SU-DHL-6 (cell line): ENCODE data around the gene PTPRG.

ENCODE experiments used
- H2AFZ ChIP-seq: fragments of 200-600 bp; sonication (generic); 2 replicates; pipeline ENCODE4 v1.6.1; 2014; ENCODE audit warnings: low read depth, mild to moderate bottlenecking, moderate library complexity, mixed read lengths, antibody characterized with exemption, low read length; ENCODE audit not compliant: severe bottlenecking
- H3F3A ChIP-seq: fragments of 200-600 bp; shearing (Covaris generic); 2 replicates; pipeline ENCODE4 v1.6.0; 2016; ENCODE audit warnings: antibody characterized with exemption, mild to moderate bottlenecking; ENCODE audit not compliant: insufficient read depth
- H3K27ac ChIP-seq: fragments of 200-600 bp; sonication (generic); 2 replicates; pipeline ENCODE4 v1.5.1; 2016; ENCODE audit warnings: low read depth, mild to moderate bottlenecking, low read length, moderate library complexity, mixed read lengths
- H3K27me3 ChIP-seq: fragments of 200-600 bp; sonication (generic), shearing (Covaris generic); 2 replicates; pipeline ENCODE4 v1.6.0; 2014; ENCODE audit warnings: mild to moderate bottlenecking, low read length
- H3K36me3 ChIP-seq: fragments of 200-600 bp; sonication (generic); 2 replicates; pipeline ENCODE4 v1.6.1; 2014; ENCODE audit warnings: mild to moderate bottlenecking, low read length, mixed read lengths
- H3K4me2 ChIP-seq: fragments of 300-600, 200-600 bp; shearing (Covaris generic), sonication (generic); 2 replicates; pipeline ENCODE4 v1.6.0; 2014; ENCODE audit warnings: low read length, low read depth, mild to moderate bottlenecking; ENCODE audit not compliant: poor library complexity, severe bottlenecking
- H3K4me3 ChIP-seq: fragments of 200-600 bp; sonication (generic); 2 replicates; pipeline ENCODE4 v1.5.1; 2014; ENCODE audit warnings: antibody characterized with exemption, low read length, mild to moderate bottlenecking, mixed read lengths; ENCODE audit not compliant: insufficient read depth, poor library complexity, severe bottlenecking
- H3K79me2 ChIP-seq: fragments of 200-600 bp; sonication (generic); 2 replicates; pipeline ENCODE4 v1.6.1; 2014; ENCODE audit warnings: mild to moderate bottlenecking, low read length, moderate library complexity; ENCODE audit not compliant: insufficient read depth
- H3K9ac ChIP-seq: fragments of 200-600 bp; sonication (generic); 2 replicates; pipeline ENCODE4 v1.7.0; 2014; ENCODE audit warnings: mild to moderate bottlenecking, low read length
- H3K9me2 ChIP-seq: fragments of 200-600 bp; sonication (generic); replicated peaks from 2 replicates; pipeline ENCODE4 v1.6.1; 2014; ENCODE audit warnings: low read length; ENCODE audit not compliant: insufficient read depth
- H3K9me3 ChIP-seq: fragments of 200-600 bp; sonication (generic); 2 replicates; pipeline ENCODE4 v1.6.1; 2014; ENCODE audit warnings: low read length, mixed read lengths; ENCODE audit not compliant: insufficient read depth
- H4K20me1 ChIP-seq: fragments of 200-600 bp; sonication (generic); 2 replicates; pipeline ENCODE4 v1.6.1; 2014; ENCODE audit warnings: low read depth, mild to moderate bottlenecking, antibody characterized with exemption, low read length, moderate library complexity, mixed read lengths
- CTCF ChIP-seq: fragments of 200-600 bp; sonication (generic); IDR thresholded peaks from one replicate; pipeline ENCODE4 v1.5.1; 2017; ENCODE audit warnings: antibody characterized with exemption, mild to moderate bottlenecking, low read length, moderate library complexity; ENCODE audit not compliant: insufficient read depth, poor library complexity, severe bottlenecking
- EZH2phosphoT487 ChIP-seq: fragments of 200-600 bp; sonication (generic), shearing (Covaris generic); conservative IDR thresholded peaks from 2 replicates; pipeline ENCODE4 v1.6.1; 2018; ENCODE audit warnings: mild to moderate bottlenecking, antibody characterized with exemption, low read length, moderate library complexity, mixed read lengths

Gene PTPRG

GRCh38 chr3:61907210-61907795 is 345.9 kb downstream of the PTPRG start:
- Histone ChIP-seq H3K4me2 (no peak overlapping the region), H4K20me1 (no peaks in the 10 kb centered on the region), H3K4me3 (no peak overlapping the region), H3K27ac (no peak overlapping the region), H2AFZ (no peak overlapping the region), H3K27me3 (no peaks in the 10 kb centered on the region), H3F3A (no peaks in the 10 kb centered on the region), H3K9me2 (no peaks in the 10 kb centered on the region), H3K9me3 (no peaks in the 10 kb centered on the region), H3K9ac (no peak overlapping the region), H3K79me2 (no peaks in the 10 kb centered on the region), H3K36me3 (no peaks in the 10 kb centered on the region)
- TF ChIP-seq EZH2phosphoT487 (no peak), CTCF (no peak)

- no peak for TF ChIP-seq CTCF
Observed at GRCh38 chr3:61908382-61908781, 347.0 kb downstream of the PTPRG start.

GRCh38 chr3:61910732-61911131 is 349.4 kb downstream of the PTPRG start:
- no peaks in the 10 kb centered on the region for H3K9me3 ChIP-seq
- no peaks in the 10 kb centered on the region for H3K79me2 ChIP-seq
- no peaks in the 10 kb centered on the region for H4K20me1 ChIP-seq
- no peaks in the 10 kb centered on the region for H3K9me2 ChIP-seq
- no peaks in the 10 kb centered on the region for H3K36me3 ChIP-seq
- no peak overlapping the region for H3K9ac ChIP-seq
- H3K27me3 ChIP-seq: no peaks in the 10 kb centered on the region
- H3K4me3 ChIP-seq: no peak overlapping the region
- no peak for TF ChIP-seq EZH2phosphoT487
- TF ChIP-seq CTCF: no peak
- H3K27ac ChIP-seq: no peak overlapping the region
- H2AFZ ChIP-seq: no peak overlapping the region
- no peak overlapping the region for H3K4me2 ChIP-seq
- H3F3A ChIP-seq: no peaks in the 10 kb centered on the region

More at GRCh38 chr3:61908382-61908781, 347.0 kb downstream of the PTPRG start:
- Histone ChIP-seq H3F3A (no peaks in the 10 kb centered on the region), H3K27me3 (no peaks in the 10 kb centered on the region), H3K9me2 (no peaks in the 10 kb centered on the region), H3K4me2 (no peak overlapping the region), H2AFZ (no peak overlapping the region), H3K36me3 (no peaks in the 10 kb centered on the region), H3K9me3 (no peaks in the 10 kb centered on the region), H3K27ac (no peak overlapping the region), H3K9ac (no peak overlapping the region), H3K4me3 (no peak overlapping the region), H3K79me2 (no peaks in the 10 kb centered on the region), H4K20me1 (no peaks in the 10 kb centered on the region)
